DND-41 (cell line): ENCODE measurements around the gene FYB1.

Experiments
- CTCF ChIP-seq: IDR thresholded peaks from 2 replicates; pipeline ENCODE4 v1.5.1; 2012; ENCODE audit warnings: borderline replicate concordance, low read length, moderate library complexity, mild to moderate bottlenecking; ENCODE audit not compliant: poor library complexity, severe bottlenecking; ENCODE audit errors: extremely low read depth
- EZH2 ChIP-seq: IDR thresholded peaks from 3 replicates; pipeline ENCODE4 v1.6.1; 2012; ENCODE audit warnings: borderline replicate concordance, low read depth, mild to moderate bottlenecking, moderate library complexity, low read length, inconsistent platforms; ENCODE audit not compliant: severe bottlenecking

- TF ChIP-seq CTCF = no peak
- TF ChIP-seq EZH2 = no peak
These were observed 12.6 kb upstream of the FYB1 start for GRCh38 chr5:39231705-39232525.
